ENCODE measurements around the gene ZNF831. TPM values are rescaled to one million over a fixed set of nuclear protein-coding genes. Genes with fewer than 3 reads are reported as not detected.

Gene ZNF831
- total and polyA plus RNA-seq, 9 donors: 0.05 to 0.36 (median 0.15) TPM; not detected in 1

- H3K4me3 ChIP-seq: no peak overlapping the region
- no peak overlapping the region for H3K27ac ChIP-seq
- no peaks in the 10 kb centered on the region for H3K4me1 ChIP-seq (ENCODE audit: insufficient read depth)
- no peak for DNase-seq
- H3K9me3 ChIP-seq: no peaks in the 10 kb centered on the region
- WGBS, 3 donors: 63 to 66% (median 64%) methylated on average over 4 of the region's 4 CpGs
- no peaks in the 10 kb centered on the region for H3K36me3 ChIP-seq
- intact Hi-C loops (cut with DNase I): no loop called here
- TF ChIP-seq EP300 (IDR thresholded peaks at IDR 0.05) (no peak), POLR2A (IDR thresholded peaks at IDR 0.05) (no peak)
- TF ChIP-seq, protein P1, sequence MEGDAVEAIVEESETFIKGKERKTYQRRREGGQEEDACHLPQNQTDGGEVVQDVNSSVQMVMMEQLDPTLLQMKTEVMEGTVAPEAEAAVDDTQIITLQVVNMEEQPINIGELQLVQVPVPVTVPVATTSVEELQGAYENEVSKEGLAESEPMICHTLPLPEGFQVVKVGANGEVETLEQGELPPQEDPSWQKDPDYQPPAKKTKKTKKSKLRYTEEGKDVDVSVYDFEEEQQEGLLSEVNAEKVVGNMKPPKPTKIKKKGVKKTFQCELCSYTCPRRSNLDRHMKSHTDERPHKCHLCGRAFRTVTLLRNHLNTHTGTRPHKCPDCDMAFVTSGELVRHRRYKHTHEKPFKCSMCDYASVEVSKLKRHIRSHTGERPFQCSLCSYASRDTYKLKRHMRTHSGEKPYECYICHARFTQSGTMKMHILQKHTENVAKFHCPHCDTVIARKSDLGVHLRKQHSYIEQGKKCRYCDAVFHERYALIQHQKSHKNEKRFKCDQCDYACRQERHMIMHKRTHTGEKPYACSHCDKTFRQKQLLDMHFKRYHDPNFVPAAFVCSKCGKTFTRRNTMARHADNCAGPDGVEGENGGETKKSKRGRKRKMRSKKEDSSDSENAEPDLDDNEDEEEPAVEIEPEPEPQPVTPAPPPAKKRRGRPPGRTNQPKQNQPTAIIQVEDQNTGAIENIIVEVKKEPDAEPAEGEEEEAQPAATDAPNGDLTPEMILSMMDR (IDR thresholded peaks at IDR 0.05): no peak
- no peaks in the 10 kb centered on the region for H3K27me3 ChIP-seq
These were observed 84.4 kb downstream of the ZNF831 start for GRCh38 chr20:59247731-59248684.

DNA sequence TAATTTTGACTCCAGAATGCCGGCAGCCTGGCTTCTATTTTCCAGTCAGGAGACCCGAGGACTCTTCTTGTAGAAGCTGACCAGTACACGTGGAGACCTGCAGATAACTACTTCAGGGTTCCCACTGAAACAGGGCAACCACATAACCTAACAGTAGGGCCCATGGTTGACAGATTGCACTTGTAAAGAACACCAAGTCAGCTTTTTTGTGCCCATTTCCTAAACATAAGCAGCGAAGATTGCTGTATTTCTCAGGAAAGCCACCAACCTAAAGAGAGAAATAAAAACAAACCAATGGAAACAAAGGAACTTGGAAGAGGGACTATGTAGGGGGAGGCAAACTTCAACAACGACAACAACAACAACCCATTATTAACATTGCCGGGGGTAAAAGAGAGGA is 86.7 kb downstream of the ZNF831 start:
- intact Hi-C loops (cut with DNase I): no loop called here
- Histone ChIP-seq H3K4me3 (no peak overlapping the region), H3K36me3 (no peaks in the 10 kb centered on the region), H3K27me3 (no peaks in the 10 kb centered on the region), H3K27ac (no peak overlapping the region), H3K4me1 (ENCODE audit: insufficient read depth) (no peaks in the 10 kb centered on the region), H3K9me3 (no peaks in the 10 kb centered on the region)
- TF ChIP-seq, protein P1 (IDR thresholded peaks at IDR 0.05): no peak
- TF ChIP-seq POLR2A (IDR thresholded peaks at IDR 0.05) (no peak), EP300 (IDR thresholded peaks at IDR 0.05) (no peak)
- DNase-seq: no peak
- WGBS, 3 donors: 79 to 85% (median 81%) methylated on average over 6 of the region's 6 CpGs

GRCh38 chr20:59253325-59253724 is 89.7 kb downstream of the ZNF831 start:
- Histone ChIP-seq H3K9me3 (no peaks in the 10 kb centered on the region), H3K27me3 (no peaks in the 10 kb centered on the region), H3K27ac (no peak overlapping the region), H3K36me3 (no peaks in the 10 kb centered on the region), H3K4me1 (ENCODE audit: insufficient read depth) (no peaks in the 10 kb centered on the region), H3K4me3 (no peak overlapping the region)
- 63 to 73% (median 66%) methylated on average over 6 of the region's 6 CpGs for WGBS, 3 donors
- no peak for DNase-seq
- TF ChIP-seq EP300 (IDR thresholded peaks at IDR 0.05): no peak
- TF ChIP-seq POLR2A (IDR thresholded peaks at IDR 0.05): no peak
- intact Hi-C loops (cut with DNase I): no loop called here

DNA sequence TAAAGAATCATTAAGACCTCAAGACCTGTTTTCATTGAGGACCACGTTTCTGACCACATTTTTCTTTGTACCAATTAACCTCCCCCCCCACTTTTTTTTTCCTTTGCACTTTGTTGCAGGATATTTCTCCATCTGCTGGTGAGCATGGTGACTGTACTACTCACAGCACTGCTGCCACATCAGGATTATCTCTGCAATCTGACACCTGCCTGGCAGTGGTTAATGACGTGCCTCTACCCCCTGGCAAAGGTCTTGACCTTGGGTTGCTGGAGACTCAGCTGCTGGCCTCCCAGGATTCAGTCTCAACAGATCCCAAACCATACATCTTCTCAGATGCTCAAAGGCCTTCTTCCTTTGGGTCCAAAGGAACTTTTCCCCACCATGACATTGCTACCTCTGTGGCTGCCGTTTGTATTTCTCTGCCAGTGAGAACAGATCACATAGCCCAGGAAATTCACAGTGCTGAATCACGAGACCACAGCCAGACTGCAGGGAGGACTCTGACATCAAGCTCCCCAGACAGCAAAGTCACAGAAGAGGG is 90.2 kb downstream of the ZNF831 start:
- no peaks in the 10 kb centered on the region for H3K27me3 ChIP-seq
- TF ChIP-seq EP300 (IDR thresholded peaks at IDR 0.05) (no peak), POLR2A (IDR thresholded peaks at IDR 0.05) (no peak)
- TF ChIP-seq, protein P1 (IDR thresholded peaks at IDR 0.05): no peak
- intact Hi-C loops (cut with DNase I): no loop called here
- H3K4me1 ChIP-seq (ENCODE audit: insufficient read depth): no peaks in the 10 kb centered on the region
- no peaks in the 10 kb centered on the region for H3K36me3 ChIP-seq
- no peak overlapping the region for H3K27ac ChIP-seq
- DNase-seq: no peak
- no peaks in the 10 kb centered on the region for H3K9me3 ChIP-seq
- no peak overlapping the region for H3K4me3 ChIP-seq
- WGBS, 3 donors: 26 to 38% (median 27%) methylated on average over 4 of the region's 4 CpGs

GRCh38 chr20:59255256-59255655 is 91.6 kb downstream of the ZNF831 start:
- Histone ChIP-seq H3K4me3 (no peak overlapping the region), H3K27me3 (no peaks in the 10 kb centered on the region), H3K27ac (no peak overlapping the region), H3K4me1 (ENCODE audit: insufficient read depth) (no peaks in the 10 kb centered on the region), H3K9me3 (no peaks in the 10 kb centered on the region), H3K36me3 (no peaks in the 10 kb centered on the region)
- intact Hi-C loops (cut with DNase I): no loop called here
- DNase-seq: no peak
- TF ChIP-seq EP300 (IDR thresholded peaks at IDR 0.05): no peak
- TF ChIP-seq, protein P1 (IDR thresholded peaks at IDR 0.05): no peak
- TF ChIP-seq POLR2A (IDR thresholded peaks at IDR 0.05): no peak
- 59 to 67% (median 63%) methylated on average over 5 of the region's 5 CpGs for WGBS, 3 donors

Data from ovary (tissue), 9 donors.